Keratinocyte (primary cell): ENCODE measurements around the gene UBE3A. TPM values are rescaled to one million over a fixed set of nuclear protein-coding genes. Genes with fewer than 3 reads are reported as not detected.

ENCODE experiments used
- DNase-seq: peaks from one replicate; pipeline ENCODE4 v3.0.0-alpha.2; 2011; ENCODE audit warnings: low read depth, missing footprints, low spot score
- FAIRE-seq: peaks from 2 replicates; lab custom pipeline; 2011; peaks lifted over from hg19 to GRCh38; lab: Jason Lieb, UNC
- H2AFZ ChIP-seq: 2 replicates; pipeline ENCODE4 v1.6.0; 2012; ENCODE audit warnings: low read length, control low read depth, inconsistent platforms; ENCODE audit not compliant: control insufficient read depth
- H3K27ac ChIP-seq: 2 replicates; pipeline ENCODE4 v1.5.1; 2011; ENCODE audit warnings: low read length; ENCODE audit not compliant: control insufficient read depth, insufficient read depth
- H3K27me3 ChIP-seq: 3 replicates; pipeline ENCODE4 v1.6.0; 2011; ENCODE audit warnings: low read length; ENCODE audit not compliant: control insufficient read depth, insufficient read depth; ENCODE audit errors: extremely low read depth
- H3K36me3 ChIP-seq, 2 experiments: 2 replicates in 1 of 2; 3 replicates in 1 of 2; pipeline ENCODE4 v1.5.1; 2011; ENCODE audit warnings: low read length in 2 of 2, mild to moderate bottlenecking in 1 of 2; ENCODE audit not compliant: control insufficient read depth in 2 of 2, insufficient read depth in 2 of 2; ENCODE audit errors: extremely low read depth in 1 of 2
- H3K4me1 ChIP-seq: 3 replicates; pipeline ENCODE4 v1.5.1; 2011; ENCODE audit warnings: low read length; ENCODE audit not compliant: control insufficient read depth, insufficient read depth; ENCODE audit errors: extremely low read depth
- H3K4me2 ChIP-seq: 3 replicates; pipeline ENCODE4 v1.6.0; 2011; ENCODE audit warnings: low read depth, low read length; ENCODE audit not compliant: control insufficient read depth, insufficient read depth; ENCODE audit errors: extremely low read depth
- H3K4me3 ChIP-seq, 3 experiments: fragments of 200-600 bp in 1 of 3; sonication (generic) in 1 of 3; 2 replicates in 2 of 3; 3 replicates in 1 of 3; pipeline ENCODE4 v1.5.1; 2011 to 2016; ENCODE audit warnings: low read length in 3 of 3, mild to moderate bottlenecking in 3 of 3, control low read depth in 2 of 3, inconsistent platforms in 1 of 3, low read depth in 1 of 3, mixed read lengths in 1 of 3, mixed run types in 1 of 3, moderate library complexity in 1 of 3; ENCODE audit not compliant: control insufficient read depth in 2 of 3, insufficient read depth in 2 of 3; ENCODE audit errors: extremely low read depth in 1 of 3
- H3K79me2 ChIP-seq: 2 replicates; pipeline ENCODE4 v1.6.0; 2012; ENCODE audit warnings: low read length; ENCODE audit not compliant: control insufficient read depth, insufficient read depth
- H3K9ac ChIP-seq: 3 replicates; pipeline ENCODE4 v1.6.0; 2011; ENCODE audit warnings: low read length; ENCODE audit not compliant: control insufficient read depth, insufficient read depth; ENCODE audit errors: extremely low read depth
- H3K9me1 ChIP-seq: 3 replicates; pipeline ENCODE4 v1.6.0; 2011; ENCODE audit warnings: low read length; ENCODE audit not compliant: control insufficient read depth, insufficient read depth; ENCODE audit errors: extremely low read depth
- H3K9me3 ChIP-seq: 2 replicates; pipeline ENCODE4 v1.5.1; 2012; ENCODE audit warnings: low read depth, low read length; ENCODE audit not compliant: control insufficient read depth
- H4K20me1 ChIP-seq: 3 replicates; pipeline ENCODE4 v1.6.0; 2011; ENCODE audit warnings: low read length; ENCODE audit not compliant: control insufficient read depth, insufficient read depth; ENCODE audit errors: extremely low read depth
- EZH2 ChIP-seq: IDR thresholded peaks from one replicate; pipeline ENCODE4 v1.6.1; 2012; ENCODE audit warnings: inconsistent platforms, mild to moderate bottlenecking, low read length, moderate library complexity
- dilution Hi-C: fragments of 300-500 bp; cut with MboI; formaldehyde crosslinking; loops from one replicate; pipeline ENCODE4 v1.7.0; 2020; ENCODE audit warnings: low sequenced_read_pairs; ENCODE audit not compliant: extremely low pct_ligation_motif_present
- polyA plus RNA-seq, 5 experiments: library from polyadenylated mRNA; depleted of rRNA in 3 of 5; stranded (reverse) in 3 of 5; stranded (forward) in 1 of 5; unstranded in 1 of 5; fragments of >200 nt; gene quantifications; 1 replicate in 1 of 5; 2 replicates in 3 of 5; 3 replicates in 1 of 5; pipeline versions ENCODE4 v1.2.1 to v1.2.3, GENCODE V29; 2011 to 2012; ENCODE audit warnings: missing spikeins in 2 of 5, low read depth in 1 of 5, low replicate concordance in 1 of 5
- TF ChIP-seq, protein P1 (sequence below), 3 experiments: IDR thresholded peaks in 1 of 3; conservative IDR thresholded peaks in 1 of 3; optimal IDR thresholded peaks in 1 of 3; 2 replicates in 2 of 3; 3 replicates in 1 of 3; pipeline versions ENCODE3 to v1.5.1; 2011; ENCODE audit warnings: low read length in 3 of 3, mild to moderate bottlenecking in 3 of 3, moderate library complexity in 2 of 3, control low read depth in 1 of 3, inconsistent platforms in 1 of 3; ENCODE audit not compliant: insufficient read depth in 2 of 3; ENCODE audit errors: extremely low read depth in 1 of 3

Gene UBE3A
- polyA plus RNA-seq, 1 donor (not counting 4 experiments of a cell fraction or from before 2014, with no cell fraction given) = 45.0 TPM

DNA sequence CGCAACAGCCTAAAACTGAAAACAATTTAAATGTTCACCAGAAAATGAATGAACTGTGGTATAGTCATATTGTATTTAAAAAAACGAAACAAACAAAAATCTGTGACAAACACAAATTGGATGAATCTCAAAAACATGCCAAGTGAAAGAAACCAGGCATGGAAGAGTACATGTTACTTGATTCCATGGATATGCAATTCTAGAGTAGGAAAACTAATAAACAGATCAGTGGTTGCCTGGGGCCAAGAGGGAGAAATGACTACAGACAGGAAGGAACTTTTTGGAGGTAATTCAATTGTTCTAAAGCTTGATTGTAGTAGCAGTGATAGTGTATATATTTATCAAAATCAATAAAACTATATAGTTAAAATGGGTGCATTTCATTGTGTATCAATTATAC, 16.8 kb downstream of the UBE3A start:
- no peaks in the 10 kb centered on the region for H3K27me3 ChIP-seq
- peaks cover 0 to 1% of the 10 kb centered on the region in 2 experiments for H3K36me3 ChIP-seq
- no peaks in the 10 kb centered on the region for H3K9me3 ChIP-seq
- H4K20me1 ChIP-seq = no peaks in the 10 kb centered on the region
- H3K9ac ChIP-seq = no peak overlapping the region
- peaks cover 99% of the 10 kb centered on the region for H3K79me2 ChIP-seq
- dilution Hi-C loops = no loop called here
- FAIRE-seq = no peak
- H3K4me3 ChIP-seq = no peak overlapping the region
- no peak overlapping the region for H2AFZ ChIP-seq
- H3K27ac ChIP-seq = no peak overlapping the region
- no peaks in the 10 kb centered on the region for H3K9me1 ChIP-seq
- no peak overlapping the region for H3K4me2 ChIP-seq
- TF ChIP-seq, protein P1, sequence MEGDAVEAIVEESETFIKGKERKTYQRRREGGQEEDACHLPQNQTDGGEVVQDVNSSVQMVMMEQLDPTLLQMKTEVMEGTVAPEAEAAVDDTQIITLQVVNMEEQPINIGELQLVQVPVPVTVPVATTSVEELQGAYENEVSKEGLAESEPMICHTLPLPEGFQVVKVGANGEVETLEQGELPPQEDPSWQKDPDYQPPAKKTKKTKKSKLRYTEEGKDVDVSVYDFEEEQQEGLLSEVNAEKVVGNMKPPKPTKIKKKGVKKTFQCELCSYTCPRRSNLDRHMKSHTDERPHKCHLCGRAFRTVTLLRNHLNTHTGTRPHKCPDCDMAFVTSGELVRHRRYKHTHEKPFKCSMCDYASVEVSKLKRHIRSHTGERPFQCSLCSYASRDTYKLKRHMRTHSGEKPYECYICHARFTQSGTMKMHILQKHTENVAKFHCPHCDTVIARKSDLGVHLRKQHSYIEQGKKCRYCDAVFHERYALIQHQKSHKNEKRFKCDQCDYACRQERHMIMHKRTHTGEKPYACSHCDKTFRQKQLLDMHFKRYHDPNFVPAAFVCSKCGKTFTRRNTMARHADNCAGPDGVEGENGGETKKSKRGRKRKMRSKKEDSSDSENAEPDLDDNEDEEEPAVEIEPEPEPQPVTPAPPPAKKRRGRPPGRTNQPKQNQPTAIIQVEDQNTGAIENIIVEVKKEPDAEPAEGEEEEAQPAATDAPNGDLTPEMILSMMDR (optimal IDR thresholded peaks at IDR 0.05 in 1 of 3, IDR thresholded peaks at IDR 0.05 in 1 of 3, conservative IDR thresholded peaks at IDR 0.05 in 1 of 3; ENCODE audit: extremely low read depth in 1 of 3, insufficient read depth in 2 of 3, low read length in 3 of 3) = no peak
- no peak for TF ChIP-seq EZH2
- H3K4me1 ChIP-seq = peaks cover 2% of the 10 kb centered on the region
- no peak for DNase-seq

- FAIRE-seq (no peak), DNase-seq (no peak)
- Histone ChIP-seq H3K79me2 (peaks cover 99% of the 10 kb centered on the region), H3K27ac (no peak overlapping the region), H3K4me3 (no peak overlapping the region), H3K9me1 (no peaks in the 10 kb centered on the region), H3K9ac (no peak overlapping the region), H3K4me2 (no peak overlapping the region), H3K9me3 (no peaks in the 10 kb centered on the region), H3K36me3 (peaks cover 0 to 1% of the 10 kb centered on the region in 2 experiments), H3K4me1 (peaks cover 9% of the 10 kb centered on the region), H3K27me3 (no peaks in the 10 kb centered on the region), H4K20me1 (peaks cover 12% of the 10 kb centered on the region), H2AFZ (no peak overlapping the region)
- no peak for TF ChIP-seq EZH2
- dilution Hi-C loops = no loop called here
Measured at GRCh38 chr15:25418202-25418601, 20.6 kb downstream of the UBE3A start.

DNA sequence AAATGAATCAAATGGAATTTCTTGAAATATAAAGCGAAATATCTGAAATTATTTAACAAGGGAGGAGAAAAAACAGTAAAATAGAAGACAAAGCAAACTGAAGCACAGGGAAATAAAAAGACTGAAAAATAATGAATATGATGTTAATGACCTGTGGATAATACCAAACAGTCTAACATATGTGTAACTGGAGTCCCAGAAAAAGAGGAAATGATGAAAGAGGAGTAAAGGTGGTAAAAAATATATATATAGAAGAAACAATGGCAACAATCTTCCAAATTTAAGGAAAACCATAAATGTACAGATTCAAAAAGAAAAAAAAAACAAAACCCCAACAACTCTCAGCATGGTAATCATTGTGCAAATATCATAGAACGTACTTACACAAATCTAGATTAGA, 21.2 kb downstream of the UBE3A start:
- H3K27ac ChIP-seq = no peak overlapping the region
- peaks cover 9% of the 10 kb centered on the region for H3K4me1 ChIP-seq
- H3K27me3 ChIP-seq = no peaks in the 10 kb centered on the region
- dilution Hi-C loops = no loop called here
- peaks cover 13% of the 10 kb centered on the region for H4K20me1 ChIP-seq
- H3K9me1 ChIP-seq = no peaks in the 10 kb centered on the region
- H3K9me3 ChIP-seq = no peaks in the 10 kb centered on the region
- DNase-seq = no peak
- peaks cover 99% of the 10 kb centered on the region for H3K79me2 ChIP-seq
- H3K4me3 ChIP-seq = no peak overlapping the region
- no peak for TF ChIP-seq EZH2
- TF ChIP-seq, protein P1 (optimal IDR thresholded peaks at IDR 0.05 in 1 of 3, IDR thresholded peaks at IDR 0.05 in 1 of 3, conservative IDR thresholded peaks at IDR 0.05 in 1 of 3; ENCODE audit: extremely low read depth in 1 of 3, insufficient read depth in 2 of 3, low read length in 3 of 3) = no peak
- H3K4me2 ChIP-seq = no peak overlapping the region
- H3K9ac ChIP-seq = no peak overlapping the region
- peaks cover 0 to 1% of the 10 kb centered on the region in 2 experiments for H3K36me3 ChIP-seq
- no peak overlapping the region for H2AFZ ChIP-seq
- FAIRE-seq = no peak
